Activated naive CD8-positive, alpha-beta T cell treated with anti-CD3 and anti-CD28 coated beads, Interleukin-2, amount 10 ng/mL, durations not matched to agents 7 days and 5 days (primary cell): Measurements from ENCODE around the gene INSL3. TPM values are rescaled to one million over a fixed set of nuclear protein-coding genes. Genes with fewer than 3 reads are reported as not detected.
"Not testable (repeated sequence)": the region's sequence is repeated elsewhere in the genome, so short reads cannot be mapped to it uniquely, and the experiment has no call there.

Experiments
- ATAC-seq: fragments of 150-1000 bp; cut with Tn5 transposase; one replicate; pipeline ENCODE4 v1.10.0; 2021; ENCODE audit warnings: low read depth, moderate library complexity
- POLR2A ChIA-PET: fragments of 350-600 bp; sonication (Branson Sonifier 250); formaldehyde crosslinking; loops from one replicate; lab custom pipeline; 2021; ENCODE audit warnings: antibody characterized with exemption; lab: Charles Lee
- DNase-seq: peaks from one replicate; pipeline ENCODE4 v3.0.0; 2021
- H3K27ac Mint-ChIP-seq: one replicate; pipeline ENCODE4 v1.8.0; 2022; ENCODE audit warnings: mild to moderate bottlenecking, mixed read lengths
- H3K27me3 Mint-ChIP-seq: one replicate; pipeline ENCODE4 v1.8.0; 2022; ENCODE audit warnings: mild to moderate bottlenecking, moderate library complexity, mixed read lengths
- H3K36me3 Mint-ChIP-seq: one replicate; pipeline ENCODE4 v1.8.0; 2021; ENCODE audit warnings: mild to moderate bottlenecking, mixed read lengths
- H3K4me1 Mint-ChIP-seq: one replicate; pipeline ENCODE4 v1.8.0; 2021; ENCODE audit warnings: mixed read lengths
- H3K4me3 Mint-ChIP-seq: one replicate; pipeline ENCODE4 v1.8.0; 2022; ENCODE audit warnings: mild to moderate bottlenecking, moderate library complexity, mixed read lengths
- H3K9me3 Mint-ChIP-seq: one replicate; pipeline ENCODE4 v1.8.0; 2021; ENCODE audit warnings: mixed read lengths
- total RNA-seq, 2 experiments: library from RNA; stranded (reverse); gene quantifications; one replicate each; pipeline ENCODE4 v1.2.3, GENCODE V29; 2021

The INSL3 gene
- total RNA-seq, 2 experiments from 2014 or later, result 1.6 to 2.9 TPM

DNA sequence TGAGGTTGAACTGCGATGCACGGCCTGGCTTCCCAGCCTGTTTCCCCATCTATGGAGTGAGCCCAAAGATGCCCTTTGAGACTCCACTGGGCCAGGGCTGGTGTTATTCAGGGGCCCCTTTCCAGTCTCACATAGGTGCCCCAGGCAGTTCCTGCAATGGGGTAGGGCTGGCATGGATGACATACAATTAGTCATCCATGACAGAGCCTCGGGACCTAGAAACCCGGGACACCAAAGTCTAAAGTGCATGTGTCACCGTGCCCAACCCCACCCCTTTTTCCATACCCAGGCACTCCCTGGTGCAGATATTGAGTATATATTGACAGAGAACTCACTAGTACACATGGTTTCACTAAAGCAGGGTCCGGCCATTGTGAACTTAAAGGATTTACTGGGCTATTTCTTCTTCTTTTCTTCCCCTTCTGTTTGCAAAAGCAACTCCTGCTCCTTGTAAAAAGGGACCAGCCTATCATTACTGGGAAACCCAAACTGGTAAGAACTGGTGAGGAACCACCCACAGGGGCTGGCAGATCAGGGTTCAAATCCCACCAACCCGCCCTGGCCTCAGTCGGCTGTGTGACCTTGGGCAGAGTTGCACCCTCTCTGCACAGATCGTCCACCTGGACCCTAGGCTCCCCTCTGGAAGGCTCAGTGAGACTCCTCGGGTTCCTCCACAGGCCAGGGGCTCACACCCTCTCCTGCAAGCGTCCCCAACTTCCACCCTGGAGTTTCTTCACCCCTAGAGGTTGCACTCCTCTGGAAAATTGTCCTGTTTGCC lies 23.7 kb downstream of the INSL3 start:
- Mint-ChIP-seq H3K27me3 (peaks cover 20% of the 10 kb centered on the region), H3K36me3 (no peaks in the 10 kb centered on the region), H3K9me3 (no peaks in the 10 kb centered on the region), H3K4me1 (peaks cover 5% of the 10 kb centered on the region), H3K4me3 (no peak overlapping the region), H3K27ac (no peak overlapping the region)
- POLR2A ChIA-PET, result no interaction called here
- no peak for DNase-seq
- ATAC-seq, result no peak

DNA sequence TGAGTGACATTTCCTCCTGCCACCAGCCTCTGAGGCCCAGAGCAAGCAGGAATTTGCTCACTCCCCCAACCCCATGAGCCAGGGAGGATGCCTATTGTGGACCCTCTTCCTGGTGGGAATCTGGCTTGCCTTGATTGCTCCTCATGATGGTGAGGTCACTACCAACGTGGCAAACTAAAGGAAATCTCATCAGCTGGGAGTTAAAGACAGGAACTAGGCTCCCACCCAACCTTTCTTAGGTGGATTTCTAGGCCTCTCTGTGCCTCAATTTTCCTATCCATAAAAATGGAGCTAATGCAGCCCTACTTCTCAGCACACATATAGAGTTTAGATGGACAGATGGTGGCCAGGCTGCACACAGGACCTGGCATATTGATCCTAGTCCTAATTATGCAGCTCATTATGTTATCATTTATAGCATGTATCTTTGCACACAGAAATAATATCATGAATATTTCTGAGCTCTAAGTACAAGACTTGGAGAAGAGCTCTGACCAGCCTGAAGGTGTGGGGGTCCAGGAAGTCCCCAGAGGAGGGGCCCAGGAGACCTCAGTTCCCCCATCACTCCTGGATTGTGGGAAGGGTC lies 24.4 kb downstream of the INSL3 start:
- POLR2A ChIA-PET, result no interaction called here

DNA sequence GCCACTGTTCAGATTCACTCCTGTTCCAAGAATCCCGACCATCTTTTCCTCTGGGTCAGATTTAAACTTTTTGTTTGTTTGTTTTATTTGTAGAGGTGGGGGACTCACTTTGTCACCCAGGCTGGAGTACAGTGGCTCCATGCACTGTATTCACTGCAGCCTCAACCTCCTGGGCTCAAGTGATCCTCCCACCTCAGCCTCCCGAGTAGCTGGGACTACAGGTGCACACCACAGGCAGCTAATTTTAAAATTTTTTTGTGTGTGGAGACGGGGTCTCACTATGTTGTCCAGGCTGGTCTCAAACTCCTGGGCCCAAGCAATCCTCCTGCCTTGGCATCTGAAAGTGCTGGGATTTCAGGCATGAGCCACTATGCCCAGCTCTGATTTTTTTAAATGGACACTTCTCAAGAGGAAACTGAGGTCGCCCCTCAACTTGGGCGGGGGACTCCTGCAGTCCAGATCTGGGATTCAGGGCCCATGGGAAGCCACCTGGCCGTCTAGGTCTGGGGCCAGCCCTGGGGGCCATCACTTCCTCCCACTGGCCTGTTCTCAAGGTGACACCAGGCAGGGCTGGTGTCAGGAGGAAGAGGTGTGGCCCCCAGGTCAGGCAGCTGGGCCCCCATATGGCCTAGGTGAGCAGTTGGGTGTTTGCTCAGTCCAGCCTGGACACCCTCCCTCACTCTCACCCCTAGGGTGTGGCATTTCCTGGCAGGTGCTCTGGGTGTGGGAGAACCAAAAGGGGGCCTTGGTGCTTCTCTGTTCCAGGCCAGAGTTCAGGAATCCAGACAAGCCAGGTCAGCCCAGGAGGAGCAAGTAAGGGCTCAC lies 25.1 kb downstream of the INSL3 start:
- Mint-ChIP-seq H3K4me1 (peaks cover 8% of the 10 kb centered on the region), H3K36me3 (no peaks in the 10 kb centered on the region), H3K27ac (no peak overlapping the region), H3K9me3 (no peaks in the 10 kb centered on the region), H3K27me3 (peaks cover 22% of the 10 kb centered on the region), H3K4me3 (no peak overlapping the region)
- POLR2A ChIA-PET, result interaction anchor here (2.1 kb wide), 1 partner anchor 63 kb away, joined by 6 read pairs; the partner anchor contains the start of gene RPL18A
- DNase-seq (no peak), ATAC-seq (peak; percentile 37)

More for the DNA sequence above, 24.4 kb downstream of the INSL3 start:
- ATAC-seq (no peak), DNase-seq (no peak)
- H3K9me3 Mint-ChIP-seq, result no peaks in the 10 kb centered on the region
- H3K4me3 Mint-ChIP-seq, result no peak overlapping the region
- H3K27ac Mint-ChIP-seq, result no peak overlapping the region
- peaks cover 3% of the 10 kb centered on the region for H3K4me1 Mint-ChIP-seq
- H3K27me3 Mint-ChIP-seq, result peaks cover 22% of the 10 kb centered on the region
- H3K36me3 Mint-ChIP-seq, result no peaks in the 10 kb centered on the region

DNA sequence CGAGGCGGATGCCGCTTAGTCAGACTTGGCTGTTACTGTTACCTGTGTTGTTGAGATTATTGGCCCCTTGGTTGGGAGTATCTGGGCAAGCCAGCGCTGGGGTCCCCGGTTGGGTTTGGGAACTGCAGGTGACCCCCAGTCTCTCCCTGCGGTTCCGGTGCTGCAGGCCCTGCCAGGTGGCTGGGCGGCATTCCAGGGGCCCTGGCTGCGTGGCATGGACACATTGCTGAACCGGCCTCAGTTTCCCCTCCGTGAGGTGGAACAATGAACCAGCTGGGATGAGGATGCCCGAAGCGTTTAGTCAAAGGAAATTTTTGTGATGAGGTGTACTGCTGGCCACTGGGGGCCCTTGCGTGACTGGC lies 25.8 kb downstream of the INSL3 start:
- DNase-seq (no peak), ATAC-seq (no peak)
- Mint-ChIP-seq H3K27ac (no peak overlapping the region), H3K9me3 (no peaks in the 10 kb centered on the region), H3K4me3 (peak overlapping the region; percentile 28), H3K27me3 (peaks cover 22% of the 10 kb centered on the region), H3K36me3 (no peaks in the 10 kb centered on the region), H3K4me1 (peaks cover 8% of the 10 kb centered on the region)
- POLR2A ChIA-PET, result interaction anchor here (0.5 to 2.1 kb wide), 4 partner anchors 8 to 64 kb away, joined by 3 to 6 read pairs (median 4); partner anchors contain the start of gene RPL18A

DNA sequence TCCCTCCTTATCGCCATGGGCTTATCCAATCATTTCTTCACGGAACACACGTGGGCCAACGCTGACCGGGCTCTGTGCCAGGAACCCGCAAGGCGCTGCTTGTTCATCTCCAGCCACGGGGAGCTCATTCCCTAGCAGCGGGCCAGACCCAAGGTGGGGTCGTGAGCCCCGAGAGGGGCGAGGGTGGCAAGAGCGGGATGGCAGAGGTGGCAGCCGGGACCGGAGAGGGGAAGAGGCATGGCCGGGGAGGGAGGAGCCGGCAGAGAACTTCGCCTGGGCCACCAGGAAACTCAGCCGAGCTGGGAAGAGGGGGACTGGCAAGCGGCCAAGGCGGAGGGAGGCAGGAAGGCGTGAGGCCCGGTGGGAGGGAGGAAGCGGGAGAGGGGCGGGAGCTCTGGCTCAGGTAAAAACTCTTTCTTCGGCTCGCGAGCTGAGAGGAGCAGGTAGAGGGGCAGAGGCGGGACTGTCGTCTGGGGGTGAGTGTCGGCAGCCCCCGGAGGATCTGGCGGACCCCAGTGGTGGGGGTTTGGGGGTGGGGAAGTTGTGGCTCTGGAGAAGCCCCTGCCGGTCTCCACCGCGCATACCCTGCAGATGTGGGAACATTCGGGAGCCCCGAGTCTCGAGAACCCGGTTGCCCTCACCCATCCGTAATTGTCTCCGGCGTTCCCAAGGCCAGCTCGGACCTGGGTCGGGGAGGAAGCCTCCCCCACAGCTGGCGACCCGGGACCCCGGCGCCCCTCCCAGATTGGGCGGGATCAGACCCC lies 26.4 kb downstream of the INSL3 start, which contains the start of gene B3GNT3:
Gene B3GNT3 (plus strand): TSS at position 408 of the 764 bp plus-strand sequence. CDS start 12,670 bp downstream, outside the sequence.
- Mint-ChIP-seq H3K27ac (no peak within 1 kb of the TSS), H3K27me3 (peaks cover 22% of the 10 kb centered on the region), H3K4me1 (peaks cover 8% of the 10 kb centered on the region), H3K36me3 (no peaks in the 10 kb centered on the region), H3K4me3 (peak within 1 kb of the TSS; percentile 50), H3K9me3 (no peaks in the 10 kb centered on the region)
- DNase-seq (peak; percentile 43), ATAC-seq (no peak)
- POLR2A ChIA-PET, result interaction anchor here (0.5 to 2.1 kb wide), 5 partner anchors 9 to 64 kb away, joined by 3 to 6 read pairs (median 5); partner anchors contain the start of gene RPL18A

DNA sequence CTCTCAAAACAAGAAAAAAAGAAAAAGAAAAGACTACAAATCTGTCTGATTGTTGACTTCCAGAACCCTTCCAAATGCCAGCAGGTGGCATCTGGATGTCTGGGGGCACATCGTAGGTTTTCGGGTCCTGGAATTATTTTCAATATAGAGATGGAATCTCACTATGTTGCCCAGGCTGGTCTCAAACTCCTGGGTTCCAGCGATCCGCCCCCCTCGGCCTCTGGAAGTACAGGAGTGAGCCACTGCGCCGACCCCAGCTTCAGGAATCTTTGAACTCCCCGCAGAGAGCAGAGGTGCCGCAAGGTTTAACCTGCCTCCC lies 26.9 kb downstream of the INSL3 start:
- no peak overlapping the region for H3K27ac Mint-ChIP-seq
- no peaks in the 10 kb centered on the region for H3K36me3 Mint-ChIP-seq
- H3K27me3 Mint-ChIP-seq, result peaks cover 22% of the 10 kb centered on the region
- H3K9me3 Mint-ChIP-seq, result no peaks in the 10 kb centered on the region
- POLR2A ChIA-PET, result interaction anchor here (0.6 to 2.1 kb wide), 4 partner anchors 9 to 65 kb away, joined by 3 to 6 read pairs (median 6); partner anchors contain the start of gene RPL18A
- DNase-seq, result no peak
- peak overlapping the region; percentile 50 for H3K4me3 Mint-ChIP-seq
- ATAC-seq, result no peak
- peaks cover 8% of the 10 kb centered on the region for H3K4me1 Mint-ChIP-seq

DNA sequence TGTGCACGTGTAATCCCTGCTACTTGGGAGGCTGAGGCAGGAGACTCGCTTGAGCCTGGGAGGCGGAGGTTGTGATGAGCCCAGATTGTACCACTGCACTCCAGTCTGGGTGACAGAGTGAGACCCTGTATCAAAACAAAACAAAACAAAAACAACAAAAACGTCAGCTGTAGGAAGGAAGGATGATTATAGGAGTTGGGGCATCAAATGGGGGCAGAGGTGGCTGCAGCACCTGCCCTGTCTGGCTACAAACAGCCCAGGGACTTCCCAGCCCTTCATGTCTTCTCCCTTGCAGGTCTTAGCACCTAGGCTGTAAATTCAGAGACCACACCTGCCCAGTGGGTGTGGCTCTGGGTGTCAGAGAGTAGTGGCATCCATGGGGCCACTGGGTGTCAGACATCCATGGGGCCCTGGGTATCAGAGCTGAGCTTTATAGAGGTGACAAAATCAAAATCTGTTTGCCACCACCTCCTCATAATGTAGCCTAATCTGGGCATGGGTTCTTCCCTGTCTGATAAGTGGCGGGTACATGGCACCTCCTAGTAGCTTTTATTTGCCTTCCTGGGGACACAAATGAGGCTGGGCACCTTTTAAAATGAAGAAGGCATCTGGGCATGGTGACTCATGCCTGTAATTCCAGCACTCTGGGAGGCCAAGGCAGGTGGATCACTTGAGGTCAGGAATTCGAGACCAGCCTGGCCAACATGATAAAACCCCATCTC lies 31.1 kb downstream of the INSL3 start:
- Mint-ChIP-seq H3K36me3 (peaks cover 12% of the 10 kb centered on the region), H3K4me1 (peaks cover 14% of the 10 kb centered on the region), H3K27ac (no peak overlapping the region), H3K4me3 (no peak overlapping the region), H3K27me3 (peaks cover 16% of the 10 kb centered on the region), H3K9me3 (no peaks in the 10 kb centered on the region)
- ATAC-seq, result no peak
- POLR2A ChIA-PET, result no interaction called here
- DNase-seq, result no peak

DNA sequence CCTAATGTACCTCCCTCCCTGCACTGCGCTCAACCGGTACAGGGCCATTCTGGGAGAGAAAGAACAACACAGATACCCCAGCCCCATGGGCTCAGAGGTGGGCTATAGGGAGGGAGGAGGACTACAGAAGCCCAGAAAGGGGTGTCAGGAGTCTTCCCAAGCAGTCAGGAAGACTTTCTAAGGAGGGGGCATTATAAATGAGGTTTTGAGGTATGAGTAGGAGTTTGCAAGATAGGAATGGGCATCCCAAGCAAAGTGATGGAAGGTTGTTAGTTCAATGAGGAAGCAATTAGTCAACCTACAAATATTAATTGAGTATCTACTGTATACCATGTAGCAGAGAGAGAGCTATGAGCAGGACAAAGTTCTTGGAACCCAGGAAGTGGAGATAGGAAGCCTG lies 32.7 kb downstream of the INSL3 start:
- H3K27ac Mint-ChIP-seq, result peak overlapping the region; percentile 41
- POLR2A ChIA-PET, result no interaction called here
- H3K27me3 Mint-ChIP-seq, result peaks cover 2% of the 10 kb centered on the region
- H3K4me3 Mint-ChIP-seq, result no peak overlapping the region
- peaks cover 17% of the 10 kb centered on the region for H3K36me3 Mint-ChIP-seq
- DNase-seq (no peak), ATAC-seq (no peak)
- no peaks in the 10 kb centered on the region for H3K9me3 Mint-ChIP-seq
- H3K4me1 Mint-ChIP-seq, result peaks cover 19% of the 10 kb centered on the region

DNA sequence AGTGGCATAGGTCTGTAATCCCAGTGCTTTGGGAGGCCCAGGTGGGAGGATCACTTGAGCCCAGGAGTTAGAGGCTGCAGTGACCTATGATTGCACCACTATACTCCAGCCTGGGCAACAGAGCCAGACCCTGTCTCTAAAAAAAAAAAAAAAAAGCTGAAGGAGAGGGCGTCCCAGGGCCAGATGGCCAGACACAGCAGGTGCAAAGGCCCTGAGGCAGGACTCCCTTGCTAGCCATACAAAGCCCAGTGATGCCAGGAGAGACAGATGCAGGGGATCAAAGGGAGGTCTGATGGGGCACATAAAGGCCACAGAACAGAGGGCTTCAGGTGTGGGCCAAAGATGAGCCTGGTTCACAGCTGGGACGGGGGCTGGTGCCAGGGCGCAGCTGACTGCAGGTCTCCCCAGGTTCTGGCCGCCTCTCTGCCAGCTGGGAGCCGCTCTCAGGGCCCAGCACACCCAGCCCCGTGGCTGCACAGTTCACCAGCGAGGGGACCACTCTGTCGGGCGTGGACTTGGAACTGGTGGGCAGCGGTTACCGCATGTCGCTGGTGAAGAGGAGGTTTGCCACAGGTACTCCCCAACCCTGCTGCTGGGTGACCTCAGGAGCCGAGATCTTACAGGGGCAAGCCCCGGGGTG lies 33.9 kb downstream of the INSL3 start:
- H3K36me3 Mint-ChIP-seq, result peaks cover 19% of the 10 kb centered on the region
- DNase-seq (no peak), ATAC-seq (no peak)
- H3K27me3 Mint-ChIP-seq, result no peaks in the 10 kb centered on the region
- no peak overlapping the region for H3K27ac Mint-ChIP-seq
- H3K4me3 Mint-ChIP-seq, result no peak overlapping the region
- H3K9me3 Mint-ChIP-seq, result no peaks in the 10 kb centered on the region
- POLR2A ChIA-PET, result no interaction called here
- H3K4me1 Mint-ChIP-seq, result peaks cover 19% of the 10 kb centered on the region

DNA sequence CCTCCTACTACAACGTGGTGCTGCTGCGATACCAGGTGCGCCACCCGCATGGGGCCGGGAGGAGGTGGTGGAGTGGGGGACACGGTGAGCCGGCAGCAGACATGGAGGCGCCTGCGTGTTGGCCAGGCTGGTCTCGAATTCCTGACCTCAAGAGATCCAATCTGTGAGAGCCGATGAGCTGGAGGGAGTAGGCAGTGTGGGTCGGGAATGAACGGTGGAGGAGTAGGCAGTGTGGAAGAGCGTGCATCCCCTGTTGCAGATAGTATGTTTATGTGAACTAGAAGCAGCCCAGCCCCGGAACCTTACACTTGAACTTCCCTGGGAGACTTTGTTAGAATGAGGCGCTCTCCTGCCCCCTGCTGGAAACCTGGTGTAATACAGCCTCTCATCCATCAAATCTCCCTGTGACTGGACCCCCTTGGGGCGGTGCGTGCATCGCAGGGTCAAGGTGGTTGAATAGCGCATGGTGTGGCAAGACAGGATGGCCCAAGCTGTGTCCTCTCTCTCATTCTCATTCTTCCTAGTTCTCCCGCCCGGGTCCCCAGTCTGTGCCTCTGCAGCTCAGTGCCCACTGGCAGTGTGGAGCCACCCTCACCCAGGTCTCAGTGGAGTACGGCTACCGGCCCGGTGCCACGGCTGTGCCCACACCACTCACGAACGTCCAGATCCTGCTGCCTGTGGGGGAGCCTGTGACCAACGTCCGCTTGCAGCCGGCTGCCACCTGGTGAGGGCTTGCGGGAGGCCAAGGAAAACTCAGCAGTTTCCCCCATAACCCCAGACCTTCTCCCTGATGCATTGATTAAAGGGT lies 36.9 kb downstream of the INSL3 start:
- Mint-ChIP-seq H3K9me3 (no peaks in the 10 kb centered on the region), H3K36me3 (peaks cover 21% of the 10 kb centered on the region), H3K4me1 (peaks cover 12% of the 10 kb centered on the region), H3K4me3 (no peak overlapping the region), H3K27me3 (no peaks in the 10 kb centered on the region), H3K27ac (no peak overlapping the region)
- ATAC-seq, result peak; percentile 59
- POLR2A ChIA-PET, result no interaction called here
- peak; percentile 75 for DNase-seq

DNA sequence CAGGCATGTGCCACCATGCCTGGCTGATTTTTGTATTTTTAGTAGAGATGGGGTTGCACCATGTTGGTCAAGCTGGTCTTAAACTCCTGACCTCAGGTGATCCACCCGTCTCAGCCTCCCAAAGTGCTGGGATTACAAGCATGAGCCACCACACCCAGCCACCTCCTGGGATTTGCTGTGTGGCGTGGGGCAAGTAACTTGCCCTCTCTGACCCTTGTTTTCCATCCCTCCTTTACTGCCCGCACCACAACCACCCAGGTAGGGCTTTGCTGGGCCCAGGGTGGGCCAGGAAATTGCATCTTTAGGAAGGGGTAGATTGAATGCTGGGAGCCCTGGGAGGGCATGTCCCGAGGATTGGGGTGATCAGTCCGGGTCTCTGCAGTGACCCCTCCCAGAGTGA lies 37.6 kb downstream of the INSL3 start:
- H3K27me3 Mint-ChIP-seq, H3K9me3 Mint-ChIP-seq, POLR2A ChIA-PET, H3K4me3 Mint-ChIP-seq, H3K27ac Mint-ChIP-seq, DNase-seq, ATAC-seq: not testable (repeated sequence)
- H3K4me1 Mint-ChIP-seq, result peaks cover 12% of the 10 kb centered on the region
- H3K36me3 Mint-ChIP-seq, result peaks cover 18% of the 10 kb centered on the region
